Measurements from ENCODE around the gene ITPR1. TPM values are rescaled to one million over a fixed set of nuclear protein-coding genes. Genes with fewer than 3 reads are reported as not detected.

Gene ITPR1
- total and polyA plus RNA-seq, 2 of the 4 experiments (the other 2 are of a cell fraction), result 1.8 to 5.7 TPM

- in situ Hi-C loops (cut with MboI; ENCODE audit: low sequenced_read_pairs), result no loop called here
- no peak overlapping the region for H3K4me2 ChIP-seq (ENCODE audit: low read depth, low read length)
- no peak overlapping the region for H3K9ac ChIP-seq (ENCODE audit: low read depth, low read length)
- H3K27ac ChIP-seq (ENCODE audit: insufficient read depth, low read length), result no peak overlapping the region
- peaks cover 2% of the 10 kb centered on the region; the same call in 1 of the 2 replicates for H3K9me1 ChIP-seq (ENCODE audit: insufficient read depth, low read length)
- no peak overlapping the region for H2AFZ ChIP-seq (replicated peaks; ENCODE audit: low read length, poor library complexity)
- H2AK9ac ChIP-seq (replicated peaks; ENCODE audit: low read depth, low read length, poor library complexity), result no peak overlapping the region
- H2BK20ac ChIP-seq (ENCODE audit: low read depth, low read length), result no peak overlapping the region
- TF ChIP-seq CEBPB (IDR thresholded peaks at IDR 0.05; ENCODE audit: low read depth, low read length) (no peak), BHLHE40 (IDR thresholded peaks at IDR 0.05; ENCODE audit: low read depth, low read length) (no peak), POLR2A (IDR thresholded peaks at IDR 0.05; ENCODE audit: low read depth, low read length) (no peak), RFX5 (IDR thresholded peaks at IDR 0.05; ENCODE audit: low read depth, low read length) (no peak), RAD21 (IDR thresholded peaks at IDR 0.05; ENCODE audit: low read length) (no peak), SMC3 (IDR thresholded peaks at IDR 0.05; ENCODE audit: low read depth, low read length) (no peak), MAFK (IDR thresholded peaks at IDR 0.05; ENCODE audit: low read depth, low read length) (peak; percentile 82)
- no peak overlapping the region for H3K18ac ChIP-seq (ENCODE audit: low read depth, low read length)
- H3K23ac ChIP-seq (ENCODE audit: low read depth, low read length), result no peak overlapping the region
- no peak overlapping the region for H3K56ac ChIP-seq (ENCODE audit: extremely low read depth, insufficient read depth, low read length)
- no CpG with 5 or more reads among the region's 2 CpGs for WGBS, 2 experiments (ENCODE audit: extremely low coverage in 2 of 2, insufficient read length in 1 of 2)
- POLR2A ChIA-PET (ENCODE audit: unreplicated experiment), result no interaction called here
- DNase-seq (no peak), ATAC-seq (ENCODE audit: low read depth) (no peak)
- H3K79me1 ChIP-seq (ENCODE audit: low read depth in 1 of 2, low read length in 2 of 2), result no peaks in the 10 kb centered on the region
- no peak overlapping the region for H3K14ac ChIP-seq (replicated peaks; ENCODE audit: low read depth, low read length)
- no peak overlapping the region for H3K4ac ChIP-seq (ENCODE audit: low read depth, low read length)
- H2AK5ac ChIP-seq (ENCODE audit: low read depth, low read length), result no peak overlapping the region
- dilution Hi-C loops (cut with HindIII; ENCODE audit: low sequenced_read_pairs, unreplicated experiment), result no loop called here
- CTCF ChIA-PET, result interaction anchor here (0.6 kb wide), 1 partner anchor 369 kb away, joined by 3 read pairs; no protein-coding TSS in a partner anchor
- H3K4me3 ChIP-seq (ENCODE audit: insufficient read depth, low read depth, low read length), result no peak overlapping the region
- H4K8ac ChIP-seq (ENCODE audit: low read depth in 2 of 2, low read length in 2 of 2), result no peak overlapping the region
- H4K20me1 ChIP-seq (ENCODE audit: insufficient read depth, low read length), result no peaks in the 10 kb centered on the region
- no peak overlapping the region for H4K5ac ChIP-seq (ENCODE audit: low read depth, low read length)
- H2BK15ac ChIP-seq (ENCODE audit: low read depth, low read length), result no peak overlapping the region
- H3K4me1 ChIP-seq (ENCODE audit: control insufficient read depth, insufficient read depth, low read length), result no peaks in the 10 kb centered on the region
- no peak overlapping the region for H2BK120ac ChIP-seq (ENCODE audit: low read depth, low read length)
- no peaks in the 10 kb centered on the region for H3K9me3 ChIP-seq (ENCODE audit: control insufficient read depth, insufficient read depth, low read length)
- intact Hi-C loops (cut with micrococcal nuclease), result no loop called here
- no peaks in the 10 kb centered on the region for H3K27me3 ChIP-seq (ENCODE audit: control insufficient read depth, insufficient read depth, low read length)
- H4K91ac ChIP-seq (ENCODE audit: insufficient read depth, low read depth, low read length), result no peak overlapping the region
- H2BK5ac ChIP-seq (ENCODE audit: low read depth, low read length, poor library complexity, severe bottlenecking), result no peak overlapping the region
- peaks cover 5% of the 10 kb centered on the region for H3K36me3 ChIP-seq (ENCODE audit: control insufficient read depth, insufficient read depth, low read length)
- no TSS peak for BruUV-seq (replicated peaks)
Observed at GRCh38 chr3:4666071-4666470, 172.9 kb downstream of the ITPR1 start.
